SK-N-SH treated with all-trans-retinoic acid at 6 μM for 48 hours (cell line): Measurements from ENCODE around the gene DPP9.

Experiments used
- ATAC-seq: fragments of 200-7000 bp; cut with Tn5 transposase; 3 replicates; pipeline ENCODE4 v1.9.1; 2020; ENCODE audit warnings: mild to moderate bottlenecking, moderate library complexity
- BACH2 ChIP-seq: fragments of 250-450 bp; sonication (Bioruptor Pico); IDR thresholded peaks from 2 replicates; pipeline ENCODE4 v1.9.0; 2021; ENCODE audit warnings: mild to moderate bottlenecking, borderline replicate concordance
- CREB5 ChIP-seq: fragments of 250-450 bp; sonication (Bioruptor Pico); IDR thresholded peaks from 2 replicates; pipeline ENCODE4 v1.5.1; 2020; ENCODE audit warnings: low read depth, mild to moderate bottlenecking, moderate library complexity
- CSDC2 ChIP-seq: fragments of 250-450 bp; sonication (Bioruptor Pico); IDR thresholded peaks from 2 replicates; pipeline ENCODE4 v1.5.0; 2020; ENCODE audit warnings: mild to moderate bottlenecking, moderate library complexity
- CSRNP3 ChIP-seq: fragments of 250-450 bp; sonication (Bioruptor Pico); IDR thresholded peaks from 2 replicates; pipeline ENCODE4 v1.5.1; 2021; ENCODE audit warnings: mild to moderate bottlenecking, moderate library complexity
- ESRRG ChIP-seq: fragments of 250-450 bp; sonication (Bioruptor Pico); IDR thresholded peaks from 2 replicates; pipeline ENCODE4 v1.6.1; 2021; ENCODE audit warnings: mild to moderate bottlenecking
- GLIS3 ChIP-seq: fragments of 250-450 bp; sonication (Bioruptor Pico); IDR thresholded peaks from 2 replicates; pipeline ENCODE4 v1.5.0; 2020; ENCODE audit warnings: mild to moderate bottlenecking, moderate library complexity
- ISL1 ChIP-seq: fragments of 250-450 bp; sonication (Bioruptor Pico); IDR thresholded peaks from 2 replicates; pipeline ENCODE4 v2.1.2; 2022; ENCODE audit warnings: mild to moderate bottlenecking, moderate library complexity
- OSR1 ChIP-seq: fragments of 250-450 bp; sonication (Bioruptor Pico); IDR thresholded peaks from 2 replicates; pipeline ENCODE4 v1.8.0; 2022; ENCODE audit warnings: moderate library complexity, mild to moderate bottlenecking, inconsistent platforms
- PATZ1 ChIP-seq: fragments of 250-450 bp; sonication (Bioruptor Pico); IDR thresholded peaks from 2 replicates; pipeline ENCODE4 v1.8.0; 2020; ENCODE audit warnings: mild to moderate bottlenecking, moderate library complexity, borderline replicate concordance
- POU6F1 ChIP-seq: fragments of 250-450 bp; sonication (Bioruptor Pico); IDR thresholded peaks from 2 replicates; pipeline ENCODE4 v1.8.0; 2021; ENCODE audit warnings: low read depth, mild to moderate bottlenecking, moderate library complexity, borderline replicate concordance
- PPARA ChIP-seq: fragments of 250-450 bp; sonication (Bioruptor Pico); IDR thresholded peaks from 2 replicates; pipeline ENCODE4 v1.5.0; 2020; ENCODE audit warnings: mild to moderate bottlenecking, borderline replicate concordance
- SNAI2 ChIP-seq: fragments of 250-450 bp; sonication (Bioruptor Pico); IDR thresholded peaks from 2 replicates; pipeline ENCODE4 v1.5.0; 2020; ENCODE audit warnings: mild to moderate bottlenecking, moderate library complexity
- TCF4 ChIP-seq: fragments of 250-450 bp; sonication (Bioruptor Pico); IDR thresholded peaks from 2 replicates; pipeline ENCODE4 v1.8.0; 2021; ENCODE audit warnings: mild to moderate bottlenecking, moderate library complexity, borderline replicate concordance
- TOX ChIP-seq: fragments of 250-450 bp; sonication (Bioruptor Pico); IDR thresholded peaks from 2 replicates; pipeline ENCODE4 v1.8.0; 2021; ENCODE audit warnings: mild to moderate bottlenecking, moderate library complexity, borderline replicate concordance
- TSHZ2 ChIP-seq: fragments of 250-450 bp; sonication (Bioruptor Pico); IDR thresholded peaks from 2 replicates; pipeline ENCODE4 v1.5.0; 2020; ENCODE audit warnings: mild to moderate bottlenecking, moderate library complexity
- ZC3H10 ChIP-seq: fragments of 250-450 bp; sonication (Bioruptor Pico); IDR thresholded peaks from 2 replicates; pipeline ENCODE4 v1.5.1; 2021; ENCODE audit warnings: mild to moderate bottlenecking, moderate library complexity
- ZFP3 ChIP-seq: fragments of 250-450 bp; sonication (Bioruptor Pico); IDR thresholded peaks from 2 replicates; pipeline ENCODE4 v1.5.0; 2020; ENCODE audit warnings: mild to moderate bottlenecking, moderate library complexity
- ZFP30 ChIP-seq: fragments of 450-650 bp; formaldehyde crosslinking; IDR thresholded peaks from 2 replicates; pipeline ENCODE4 v1.5.0; 2022; ENCODE audit warnings: mild to moderate bottlenecking, moderate library complexity
- ZNF565 ChIP-seq: fragments of 450-650 bp; formaldehyde crosslinking; conservative IDR thresholded peaks from 2 replicates; pipeline ENCODE4 v1.5.0; 2020; ENCODE audit warnings: low read depth, mild to moderate bottlenecking, moderate library complexity
- ZNF70 ChIP-seq: fragments of 450-650 bp; formaldehyde crosslinking; IDR thresholded peaks from 2 replicates; pipeline ENCODE4 v1.5.0; 2020; ENCODE audit warnings: mild to moderate bottlenecking, moderate library complexity
- ZNF8 ChIP-seq: fragments of 450-650 bp; formaldehyde crosslinking; IDR thresholded peaks from 2 replicates; pipeline ENCODE4 v1.5.0; 2020; ENCODE audit warnings: mild to moderate bottlenecking, moderate library complexity

DPP9 gene

GRCh38 chr19:4707956-4708650, 15.5 kb downstream of the DPP9 start:
- no peak for ATAC-seq

GRCh38 chr19:4707322-4707721, 16.3 kb downstream of the DPP9 start:
- no peak for ATAC-seq
- TF ChIP-seq CSRNP3 (CRISPR knock-in tag) (no peak), TOX (CRISPR knock-in tag) (no peak), ESRRG (CRISPR knock-in tag) (no peak), POU6F1 (no peak), CSDC2 (CRISPR knock-in tag) (no peak), GLIS3 (CRISPR knock-in tag) (no peak), OSR1 (no peak), CREB5 (CRISPR knock-in tag) (no peak), SNAI2 (CRISPR knock-in tag) (no peak), ZFP3 (no peak)

More at GRCh38 chr19:4707956-4708650, 15.5 kb downstream of the DPP9 start:
- TF ChIP-seq CREB5 (CRISPR knock-in tag) (no peak), PPARA (no peak), ZNF70 (no peak), GLIS3 (CRISPR knock-in tag) (no peak), CSDC2 (CRISPR knock-in tag) (no peak), TOX (CRISPR knock-in tag) (no peak), SNAI2 (CRISPR knock-in tag) (no peak), ZC3H10 (CRISPR knock-in tag) (no peak), PATZ1 (CRISPR knock-in tag) (no peak), ZNF8 (CRISPR knock-in tag) (no peak), ZFP30 (no peak), ZNF565 (CRISPR knock-in tag) (no peak), BACH2 (CRISPR knock-in tag) (no peak), ZFP3 (no peak), ISL1 (no peak), TCF4 (CRISPR knock-in tag) (no peak), TSHZ2 (CRISPR knock-in tag) (no peak), POU6F1 (no peak), ESRRG (CRISPR knock-in tag) (no peak)
